SIG-M5 treated with dmso at 0.1 percent for 504 hours (cell line): ENCODE measurements around the gene PRSS21.

ENCODE experiments used
- DNase-seq: peaks from one replicate; lab custom pipeline; 2025; ENCODE audit not compliant: unreplicated experiment; lab: John Stamatoyannopoulos, UW

PRSS21 gene

DNA sequence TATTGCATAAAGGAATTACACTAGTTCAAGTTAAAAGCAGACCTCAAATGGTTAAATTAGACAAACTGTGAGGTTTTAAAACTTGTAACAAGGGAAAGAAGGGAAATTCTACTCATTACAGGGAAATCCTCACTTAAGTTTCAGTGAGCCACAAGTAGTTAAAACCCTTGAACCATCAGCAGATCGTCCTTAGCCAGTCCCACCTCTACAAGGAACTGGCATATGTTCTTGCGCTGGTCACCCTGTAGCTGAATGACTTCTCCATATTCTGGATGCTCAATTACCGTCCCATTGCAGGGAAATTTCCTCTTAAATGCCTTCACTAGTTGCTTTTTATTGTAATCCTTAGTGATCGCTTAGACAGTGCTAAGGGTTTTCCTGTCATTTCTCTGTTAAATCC, 5.5 kb downstream of the PRSS21 start:
- no peak for DNase-seq

DNA sequence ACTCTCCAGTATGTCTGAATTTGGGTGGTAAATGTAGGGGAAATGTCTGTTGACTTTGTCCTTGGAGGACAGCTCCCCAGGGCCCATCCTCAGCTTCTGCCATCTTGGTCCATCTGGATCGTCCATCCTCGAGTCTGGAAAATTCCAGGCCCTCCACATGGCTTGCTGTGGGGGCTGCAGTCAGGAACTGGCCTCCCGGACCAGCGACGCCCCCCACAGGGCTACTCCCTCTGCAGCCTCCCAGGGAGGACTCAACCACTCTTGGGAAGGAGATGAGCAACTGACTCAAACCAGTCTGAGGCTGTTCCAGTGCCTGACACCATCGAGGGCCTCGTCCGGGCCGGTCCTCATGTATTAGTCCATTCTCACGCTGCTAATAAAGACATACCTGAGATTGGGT, 7.6 kb downstream of the PRSS21 start:
- DNase-seq: no peak

DNA sequence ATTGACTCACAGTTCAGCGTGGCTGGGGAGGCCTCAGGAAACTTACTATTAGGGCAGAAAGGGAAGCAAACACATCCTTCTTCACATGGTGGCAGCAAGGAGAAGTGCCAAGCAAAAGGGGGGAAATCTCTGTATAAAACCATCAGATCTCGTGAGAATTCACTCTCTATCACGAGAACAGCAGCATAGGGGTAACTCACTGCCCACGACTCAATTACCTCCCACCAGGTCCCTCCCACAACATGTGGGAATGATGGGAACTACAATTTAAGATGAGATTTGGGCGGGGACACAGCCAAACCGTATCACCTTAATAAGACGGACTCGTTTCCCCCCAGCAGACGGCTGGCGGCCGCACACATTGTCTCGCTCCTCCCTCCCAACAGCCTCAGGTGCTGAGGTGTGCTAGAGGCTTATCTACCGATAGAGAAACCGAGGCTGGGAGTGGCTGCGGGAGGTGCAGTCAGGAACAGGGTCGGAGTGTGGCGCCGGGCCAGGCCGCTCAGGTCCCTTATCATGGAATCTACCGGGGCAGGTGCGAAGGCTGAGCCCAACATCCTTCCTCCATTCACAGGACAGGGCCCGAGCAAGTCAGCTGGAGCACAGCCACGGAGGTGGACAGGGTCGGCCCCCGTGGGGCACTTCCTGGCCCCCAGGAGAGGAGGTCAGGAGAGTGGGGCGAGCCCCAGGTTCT, 8.2 kb downstream of the PRSS21 start:
- DNase-seq: no peak

DNA sequence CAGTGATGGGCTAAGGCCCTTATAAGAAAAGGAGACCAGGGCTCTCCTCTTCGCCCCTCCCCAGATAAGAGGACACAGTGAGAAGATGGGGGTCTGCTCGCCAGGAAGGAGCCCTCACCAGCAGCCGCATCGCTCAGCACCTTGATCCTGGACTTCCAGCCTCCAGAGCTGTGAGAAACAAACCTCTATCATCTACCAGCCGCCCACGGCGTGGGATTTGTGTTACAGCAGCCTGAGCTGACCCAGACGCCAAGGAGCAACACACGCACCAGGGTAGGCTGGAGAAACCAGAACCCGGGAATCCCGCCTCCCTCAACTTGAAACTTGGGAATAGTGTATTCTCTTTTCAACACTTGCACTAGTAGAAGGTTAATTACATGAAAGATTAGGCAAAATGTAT, 8.9 kb downstream of the PRSS21 start:
- DNase-seq: no peak

DNA sequence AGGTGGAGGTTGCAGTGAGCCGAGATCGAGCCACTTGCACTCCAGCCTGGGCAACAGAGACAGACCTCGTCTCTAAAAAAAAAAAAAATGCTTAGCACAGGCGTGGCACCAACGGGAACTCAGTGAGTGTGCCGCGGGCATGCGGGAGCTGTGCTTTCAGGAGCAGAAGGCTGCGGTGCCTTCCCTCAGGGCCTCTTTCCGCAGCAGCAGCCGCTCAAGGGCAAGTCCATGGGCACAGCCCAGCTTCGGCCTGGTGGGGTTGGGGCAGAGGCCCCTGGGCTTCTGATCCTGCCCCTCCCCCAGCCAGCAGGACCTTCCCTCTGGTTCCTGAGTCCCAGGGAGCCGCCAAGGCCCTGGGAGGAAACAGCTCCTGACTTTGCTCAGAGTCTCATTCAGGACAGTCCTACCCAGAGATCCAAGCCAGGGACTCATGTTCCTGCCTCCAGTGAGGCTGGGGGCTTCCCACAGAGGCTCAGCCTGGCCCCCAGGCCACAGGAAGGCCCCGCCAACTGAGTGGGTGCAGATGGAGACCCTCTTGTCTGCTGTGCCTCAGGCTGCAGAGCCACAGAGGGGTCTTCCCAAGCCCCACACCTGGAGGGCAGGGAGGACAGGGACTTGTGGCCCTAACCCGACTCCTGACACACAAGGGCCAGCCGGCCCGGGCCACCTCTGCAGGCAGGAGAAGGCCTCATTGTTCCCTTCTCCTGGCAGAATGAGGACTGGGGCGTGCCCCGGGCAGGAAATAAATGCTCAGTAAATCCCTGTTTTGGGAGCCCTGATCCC, 9.7 kb downstream of the PRSS21 start:
- DNase-seq: no peak

GRCh38 chr16:2827374-2827791, 10.3 kb downstream of the PRSS21 start:
- no peak for DNase-seq

- DNase-seq: no peak
Measured at GRCh38 chr16:2827831-2828520, 10.9 kb downstream of the PRSS21 start.

DNA sequence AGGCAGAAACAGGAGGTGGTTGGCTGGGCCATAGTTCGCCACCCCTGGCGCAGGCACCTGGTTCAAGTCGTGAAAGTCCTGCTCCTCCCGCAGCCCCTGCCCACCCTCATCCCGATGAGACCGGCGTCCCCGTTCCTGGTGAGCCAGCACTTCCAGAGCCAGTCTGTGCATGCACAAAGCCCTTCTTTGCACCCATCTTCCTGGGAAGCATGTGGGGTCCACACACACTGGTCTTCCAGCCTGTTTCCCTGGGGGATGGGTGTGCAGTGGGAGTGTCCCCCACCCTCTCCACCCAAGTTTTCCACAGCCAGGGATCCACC, 11.4 kb downstream of the PRSS21 start:
- DNase-seq: no peak

DNA sequence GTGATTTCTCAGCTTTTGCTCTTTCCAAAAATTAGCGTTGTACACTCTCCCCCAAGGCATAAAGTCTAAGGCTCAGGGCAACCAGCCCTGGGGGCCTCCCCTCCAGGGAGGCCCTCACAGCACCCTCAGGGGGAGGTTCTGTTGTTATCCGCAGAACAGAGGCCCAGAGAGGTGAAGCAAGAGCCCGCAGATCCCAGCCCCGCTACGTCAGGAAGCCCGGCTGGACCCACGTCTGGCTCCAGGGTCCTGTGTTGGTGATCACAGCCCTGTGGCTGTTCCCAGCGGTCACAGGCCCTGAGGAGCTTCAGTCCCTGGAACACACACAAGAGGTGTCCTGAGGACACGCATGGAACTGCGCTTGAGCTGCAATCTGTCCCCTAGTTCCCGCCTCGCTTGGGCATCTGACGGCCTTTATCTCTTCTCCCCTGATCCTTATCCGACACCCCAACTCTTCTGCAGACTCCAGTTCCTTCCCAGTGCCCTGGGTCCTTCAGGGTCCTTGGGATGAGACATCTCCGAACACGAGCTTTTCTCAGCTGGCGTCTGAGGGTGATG, 11.9 kb downstream of the PRSS21 start:
- DNase-seq: no peak

- no peak for DNase-seq
Measured at GRCh38 chr16:2829501-2830354, 12.7 kb downstream of the PRSS21 start, which contains the start of gene ZG16B. TSS of gene ZG16B (plus strand) at chr16:2830303. CDS start at chr16:2830442, 139 bp downstream.

GRCh38 chr16:2830355-2830695, 13.3 kb downstream of the PRSS21 start:
- DNase-seq: no peak

GRCh38 chr16:2831203-2831602, 14.2 kb downstream of the PRSS21 start:
- DNase-seq: no peak

GRCh38 chr16:2833776-2834175, 16.7 kb downstream of the PRSS21 start:
- no peak for DNase-seq

DNA sequence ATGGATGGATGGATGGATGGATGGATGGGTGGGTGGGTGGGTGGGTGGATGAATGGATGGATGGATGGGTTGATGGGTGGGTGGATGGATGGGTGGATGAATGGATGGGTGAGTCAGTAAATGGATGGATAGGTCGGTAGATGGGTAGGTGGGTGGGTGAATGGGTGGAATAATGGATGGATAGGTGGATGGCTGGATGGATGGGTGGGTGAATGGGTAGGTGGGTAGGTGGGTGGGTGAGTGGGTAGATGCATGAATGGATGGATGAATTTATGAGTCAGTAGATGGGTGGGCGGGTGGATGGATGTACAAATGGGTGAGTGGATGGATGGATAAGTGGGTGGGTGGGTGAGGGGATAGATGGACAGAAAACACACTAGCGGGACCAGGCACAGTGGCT, 17.9 kb downstream of the PRSS21 start:
- DNase-seq: no peak

GRCh38 chr16:2835638-2836493, 18.8 kb downstream of the PRSS21 start:
- DNase-seq: no peak

DNA sequence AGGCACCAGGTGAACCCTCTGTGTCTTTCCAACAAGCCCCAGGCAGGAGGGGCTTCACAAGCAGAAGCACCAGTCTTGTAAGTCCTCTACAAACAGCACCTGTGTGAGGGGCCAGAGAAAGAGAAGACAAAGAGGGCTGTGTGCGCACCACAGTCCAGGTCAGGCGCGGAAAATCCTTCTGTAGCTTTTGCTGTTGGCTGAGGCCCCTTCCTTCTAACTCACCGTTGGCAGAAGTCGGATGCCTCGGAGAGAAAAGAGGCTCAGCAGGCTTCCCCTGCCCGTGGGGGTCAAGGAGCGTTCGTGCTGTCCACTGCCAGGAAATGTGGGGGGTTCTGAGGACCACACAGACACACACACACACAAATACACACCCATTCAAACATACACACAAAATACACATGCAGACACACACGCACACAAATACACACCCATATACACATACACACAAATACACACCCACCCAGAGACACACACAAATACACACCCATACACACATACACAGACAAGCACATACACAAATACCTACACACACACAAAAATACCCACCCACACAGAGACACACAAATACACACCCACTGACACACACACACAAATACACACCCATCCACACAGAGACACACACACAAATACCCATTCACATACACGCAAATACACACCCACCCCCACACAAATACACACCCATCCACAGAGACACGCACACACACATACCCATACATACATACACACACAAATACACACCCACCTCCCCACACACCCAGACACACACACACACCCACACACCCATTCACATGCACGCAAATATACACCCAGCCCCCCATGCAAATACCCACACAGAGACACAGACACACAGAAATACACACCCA, 19.8 kb downstream of the PRSS21 start:
- no peak for DNase-seq

GRCh38 chr16:2838928-2839327, 21.9 kb downstream of the PRSS21 start:
- peak; percentile 36 for DNase-seq

DNA sequence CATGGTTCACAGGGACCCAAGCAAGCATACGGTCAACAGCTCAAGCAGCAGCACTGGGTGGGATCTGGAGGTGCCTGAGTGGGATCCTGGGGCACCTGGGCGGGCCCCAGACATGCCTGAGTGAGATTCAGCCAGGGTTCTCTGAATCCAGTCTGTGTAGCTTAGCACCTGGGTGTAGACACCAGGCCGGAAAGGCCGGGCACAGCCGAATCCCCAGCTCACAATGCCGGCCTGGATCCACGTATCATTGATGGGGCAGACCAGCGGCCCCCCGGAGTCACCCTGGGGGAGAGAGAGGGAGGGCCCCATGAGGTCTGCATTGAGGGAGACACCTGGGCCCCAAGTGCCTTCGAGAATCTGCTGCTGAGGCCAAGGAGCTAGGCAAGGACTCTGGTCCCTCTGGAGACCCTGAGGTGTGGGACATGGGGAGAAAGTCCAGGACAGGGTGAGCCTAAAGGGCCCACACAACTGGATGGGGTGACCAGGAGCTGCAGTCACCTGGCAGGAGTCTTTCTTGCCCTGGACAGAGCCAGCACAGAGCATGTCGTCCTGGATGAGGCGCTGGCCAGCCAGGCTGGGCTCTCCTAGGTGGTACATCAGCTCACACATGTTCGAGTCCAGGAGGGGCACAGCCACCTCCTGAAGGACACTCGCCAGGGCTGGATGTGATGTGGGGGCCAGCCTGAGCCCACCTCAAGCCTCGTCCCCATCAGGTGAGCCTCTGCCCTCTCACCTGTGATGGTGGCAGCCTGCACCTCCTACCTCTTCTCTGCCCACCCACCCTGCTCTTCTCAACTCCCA, 22.8 kb downstream of the PRSS21 start:
- no peak for DNase-seq
